SK-N-SH (cell line): ENCODE measurements around the gene PDIK1L. TPM values are rescaled to one million over a fixed set of nuclear protein-coding genes. Genes with fewer than 3 reads are reported as not detected.

Experiments
- CTCF ChIA-PET: fragments of 300-600, 350-600 bp; formaldehyde crosslinking; extraction: SDS; loops from one replicate; lab custom pipeline; 2021; lab: Yijun Ruan, JAX
- POLR2A ChIA-PET: fragments of 350-600 bp; sonication (Branson Sonifier 250); formaldehyde crosslinking; extraction: SDS; loops from one replicate; lab custom pipeline; 2020; ENCODE audit warnings: antibody characterized with exemption, inconsistent platforms; lab: Yijun Ruan, JAX
- DNase-seq: peaks from one replicate; pipeline ENCODE4 v3.0.0; 2012
- H2AFZ ChIP-seq: fragments of 200-600 bp; sonication (generic); 2 replicates; pipeline ENCODE4 v1.8.1; 2016; ENCODE audit warnings: antibody characterized with exemption, mild to moderate bottlenecking, low read depth
- H3F3A ChIP-seq: fragments of 200-600 bp; sonication (generic); replicated peaks from 2 replicates; pipeline ENCODE3; 2016; ENCODE audit warnings: antibody characterized with exemption, mild to moderate bottlenecking; ENCODE audit not compliant: insufficient read depth
- H3K27ac ChIP-seq, 2 experiments: fragments of 200-500 bp in 1 of 2; fragments of 200-600 bp in 1 of 2; sonication (Bioruptor generic) in 1 of 2; sonication (generic), shearing (Covaris generic) in 1 of 2; 2 replicates each; pipeline versions ENCODE4 v1.5.1 to v1.6.1; 2014 to 2016; ENCODE audit warnings: low read depth in 2 of 2, inconsistent platforms in 1 of 2, low read length in 1 of 2, mild to moderate bottlenecking in 1 of 2, mixed read lengths in 1 of 2
- H3K27me3 ChIP-seq: fragments of 200-600 bp; sonication (generic), shearing (Covaris generic); 2 replicates; pipeline ENCODE4 v1.6.1; 2016; ENCODE audit warnings: mixed run types; ENCODE audit not compliant: insufficient read depth
- H3K36me3 ChIP-seq, 2 experiments: fragments of 200-500 bp in 1 of 2; fragments of 200-600 bp in 1 of 2; sonication (Bioruptor generic) in 1 of 2; sonication (generic) in 1 of 2; replicated peaks in 1 of 2; 2 replicates each; pipeline versions ENCODE3 to v1.5.1; 2014 to 2016; ENCODE audit warnings: low read length in 1 of 2, mild to moderate bottlenecking in 1 of 2; ENCODE audit not compliant: insufficient read depth in 2 of 2, control insufficient read depth in 1 of 2
- H3K4me1 ChIP-seq, 2 experiments: fragments of 200-500 bp in 1 of 2; fragments of 200-600 bp in 1 of 2; sonication (Bioruptor generic) in 1 of 2; sonication (generic), shearing (Covaris generic) in 1 of 2; 2 replicates each; pipeline versions ENCODE4 v1.5.1 to v1.6.1; 2014 to 2016; ENCODE audit warnings: low read depth in 1 of 2, low read length in 1 of 2, mixed run types in 1 of 2; ENCODE audit not compliant: insufficient read depth in 2 of 2, control insufficient read depth in 1 of 2
- H3K4me2 ChIP-seq: fragments of 200-600 bp; sonication (generic), shearing (Covaris generic); 2 replicates; pipeline ENCODE4 v1.6.1; 2017; ENCODE audit warnings: mixed run types
- H3K4me3 ChIP-seq, 2 experiments: fragments of 200-500 bp in 1 of 2; fragments of 200-600 bp in 1 of 2; sonication (Bioruptor generic) in 1 of 2; sonication (generic), shearing (Covaris generic) in 1 of 2; 2 replicates each; pipeline versions ENCODE4 v1.5.1 to v1.8.1; 2014 to 2016; ENCODE audit warnings: low read depth in 2 of 2, inconsistent platforms in 1 of 2, low read length in 1 of 2, mild to moderate bottlenecking in 1 of 2, mixed read lengths in 1 of 2, moderate library complexity in 1 of 2
- H3K79me2 ChIP-seq: fragments of 200-600 bp; sonication (generic); 2 replicates; pipeline ENCODE4 v1.8.1; 2017; ENCODE audit warnings: mild to moderate bottlenecking; ENCODE audit not compliant: insufficient read depth
- H3K9ac ChIP-seq: fragments of 200-600 bp; sonication (generic); 2 replicates; pipeline ENCODE4 v1.6.1; 2017; ENCODE audit warnings: mixed run types
- H3K9me2 ChIP-seq: fragments of 200-600 bp; sonication (generic); 2 replicates; pipeline ENCODE4 v1.6.1; 2017; ENCODE audit warnings: mixed run types
- H3K9me3 ChIP-seq: fragments of 200-600 bp; sonication (generic); 2 replicates; pipeline ENCODE4 v1.6.1; 2017; ENCODE audit warnings: mixed run types, mild to moderate bottlenecking, moderate library complexity
- H4K20me1 ChIP-seq: fragments of 200-600 bp; sonication (generic); 2 replicates; pipeline ENCODE4 v1.6.1; 2017; ENCODE audit warnings: mild to moderate bottlenecking, mixed run types; ENCODE audit not compliant: insufficient read depth
- EP300 ChIP-seq, 2 experiments: IDR thresholded peaks; 2 replicates each; pipeline versions ENCODE4 v1.4.0 to v1.6.1; 2012; ENCODE audit warnings: borderline replicate concordance in 1 of 2, low read depth in 1 of 2, low read length in 1 of 2
- EZH2phosphoT487 ChIP-seq: fragments of 200-600 bp; sonication (generic); IDR thresholded peaks from 2 replicates; pipeline ENCODE4 v1.6.1; 2017; ENCODE audit warnings: low read depth, mixed run types, mild to moderate bottlenecking, antibody characterized with exemption, moderate library complexity, borderline replicate concordance
- FOXJ3 ChIP-seq: sonication (generic); formaldehyde crosslinking; IDR thresholded peaks from 2 replicates; pipeline ENCODE4 v1.5.1; 2020; ENCODE audit warnings: mild to moderate bottlenecking, missing genetic modification reagents
- GABPA ChIP-seq: IDR thresholded peaks from 2 replicates; pipeline ENCODE4 v1.4.0; 2012; ENCODE audit warnings: low read depth, mild to moderate bottlenecking
- GATA2 ChIP-seq: sonication (generic); formaldehyde crosslinking; IDR thresholded peaks from 2 replicates; pipeline ENCODE4 v1.5.0; 2020; ENCODE audit warnings: mild to moderate bottlenecking, missing genetic modification reagents
- JUND ChIP-seq: IDR thresholded peaks from 2 replicates; pipeline ENCODE4 v1.4.0; 2012
- MEF2A ChIP-seq: IDR thresholded peaks from 2 replicates; pipeline ENCODE4 v1.4.0; 2012; ENCODE audit warnings: low read depth, borderline replicate concordance
- MXI1 ChIP-seq: IDR thresholded peaks from 2 replicates; pipeline ENCODE4 v1.6.1; 2012; ENCODE audit warnings: mild to moderate bottlenecking, low read depth, low read length, improper control_type of control experiment
- NRF1 ChIP-seq: IDR thresholded peaks from 2 replicates; pipeline ENCODE4 v1.6.1; 2012; ENCODE audit warnings: low read depth, mild to moderate bottlenecking, low read length
- POLR2AphosphoS5 ChIP-seq: IDR thresholded peaks from 2 replicates; pipeline ENCODE4 v1.6.1; 2012; ENCODE audit warnings: low read depth, low read length
- RXRA ChIP-seq: IDR thresholded peaks from 2 replicates; pipeline ENCODE4 v1.4.0; 2012; ENCODE audit warnings: low read depth, mild to moderate bottlenecking, borderline replicate concordance
- SIN3A ChIP-seq: IDR thresholded peaks from 2 replicates; pipeline ENCODE4 v1.6.1; 2012; ENCODE audit warnings: low read depth, mild to moderate bottlenecking, low read length, moderate library complexity, borderline replicate concordance
- SMC3 ChIP-seq: IDR thresholded peaks from 2 replicates; pipeline ENCODE4 v1.6.1; 2012; ENCODE audit warnings: low read depth, low read length, improper control_type of control experiment
- TAF1 ChIP-seq: IDR thresholded peaks from 2 replicates; pipeline ENCODE4 v1.6.1; 2012; ENCODE audit warnings: low read depth, mild to moderate bottlenecking, low read length, moderate library complexity, borderline replicate concordance
- TCF12 ChIP-seq: IDR thresholded peaks from 2 replicates; pipeline ENCODE4 v1.4.0; 2012
- YY1 ChIP-seq: IDR thresholded peaks from 2 replicates; pipeline ENCODE4 v1.4.0; 2012; ENCODE audit warnings: low read depth, mild to moderate bottlenecking
- WGBS: methylation state at CpG from one replicate; pipeline ENCODE4 v1.1.6; 2017; ENCODE audit warnings: low lambda C conversion rate; 5-methylcytosine and 5-hydroxymethylcytosine counted together
- polyA plus RNA-seq, 3 experiments: library from polyadenylated mRNA; depleted of rRNA; stranded (reverse); fragments of >200 nt; gene quantifications; 2 replicates each; pipeline ENCODE4 v1.2.3, GENCODE V29; 2012
- TF ChIP-seq, protein P1 (sequence below): fragments of 150-350 bp; IDR thresholded peaks from 2 replicates; pipeline ENCODE4 v1.6.1; 2016; ENCODE audit warnings: mild to moderate bottlenecking, low read depth, low read length
- TF ChIP-seq, protein P2 (sequence below): fragments of 200-600 bp; sonication (generic); IDR thresholded peaks from 2 replicates; pipeline ENCODE4 v1.6.1; 2017; ENCODE audit warnings: antibody characterized with exemption, mild to moderate bottlenecking, moderate library complexity
- TF ChIP-seq, protein P3 (sequence below): fragments of 150-350 bp; IDR thresholded peaks from 2 replicates; pipeline ENCODE4 v1.6.1; 2017; ENCODE audit warnings: antibody characterized with exemption, low read length, low read depth, borderline replicate concordance
- TF ChIP-seq, protein P4 (sequence below): IDR thresholded peaks from 2 replicates; pipeline ENCODE4 v1.4.0; 2012; ENCODE audit warnings: low read depth
- TF ChIP-seq, protein P5 (sequence below): IDR thresholded peaks from 2 replicates; pipeline ENCODE4 v1.4.0; 2012; ENCODE audit warnings: low read depth, borderline replicate concordance
- TF ChIP-seq, protein P6 (sequence below): IDR thresholded peaks from 2 replicates; pipeline ENCODE4 v1.4.0; 2012; ENCODE audit warnings: low read depth, borderline replicate concordance
- TF ChIP-seq, protein P7 (sequence below): IDR thresholded peaks from 2 replicates; pipeline ENCODE4; 2012

PDIK1L gene
- polyA plus RNA-seq, 1 of the 3 experiments (the other 2 are of a cell fraction), result 1.2 TPM

DNA sequence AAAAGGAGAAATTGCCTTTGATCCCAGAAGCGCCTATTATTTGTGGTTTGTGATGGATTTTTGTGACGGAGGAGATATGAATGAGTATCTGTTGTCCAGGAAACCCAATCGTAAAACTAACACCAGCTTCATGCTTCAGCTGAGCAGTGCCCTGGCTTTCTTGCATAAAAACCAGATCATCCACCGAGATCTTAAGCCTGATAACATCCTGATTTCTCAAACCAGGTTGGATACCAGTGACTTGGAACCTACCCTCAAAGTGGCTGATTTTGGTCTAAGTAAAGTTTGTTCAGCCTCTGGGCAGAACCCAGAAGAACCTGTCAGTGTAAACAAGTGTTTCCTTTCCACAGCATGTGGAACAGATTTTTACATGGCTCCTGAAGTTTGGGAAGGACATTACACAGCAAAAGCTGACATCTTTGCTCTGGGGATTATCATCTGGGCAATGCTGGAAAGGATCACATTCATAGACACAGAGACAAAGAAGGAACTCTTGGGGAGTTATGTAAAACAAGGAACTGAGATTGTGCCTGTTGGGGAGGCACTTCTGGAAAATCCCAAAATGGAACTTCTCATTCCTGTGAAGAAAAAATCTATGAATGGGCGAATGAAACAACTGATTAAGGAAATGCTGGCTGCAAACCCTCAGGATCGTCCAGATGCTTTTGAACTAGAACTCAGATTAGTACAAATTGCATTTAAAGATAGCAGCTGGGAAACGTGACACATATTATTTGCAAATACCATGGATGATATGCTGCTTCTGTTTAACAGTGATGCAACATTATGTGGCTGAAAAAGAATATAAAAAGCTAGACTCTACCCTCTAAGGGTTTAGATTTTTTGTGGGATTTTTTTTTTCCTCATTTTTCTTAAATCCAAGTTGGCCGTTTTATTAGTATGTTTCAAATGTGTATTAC is 10.5 kb downstream of the PDIK1L start:
- H3K4me2 ChIP-seq, result peak overlapping the region; percentile 10; the same call in 1 of the 2 replicates
- H3K79me2 ChIP-seq, result peaks cover 8% of the 10 kb centered on the region; the same call in 1 of the 2 replicates
- H3K27me3 ChIP-seq, result no peaks in the 10 kb centered on the region
- H3K4me1 ChIP-seq, result peaks cover 7 to 8% of the 10 kb centered on the region in 2 experiments; a peak in 3 of 4 replicates
- no peaks in the 10 kb centered on the region; the same call in 1 of the 2 replicates for H4K20me1 ChIP-seq
- H3K9me3 ChIP-seq, result no peaks in the 10 kb centered on the region
- H3K9me2 ChIP-seq, result no peaks in the 10 kb centered on the region
- H3K9ac ChIP-seq, result no peak overlapping the region
- no peak overlapping the region for H3K4me3 ChIP-seq
- ChIA-PET CTCF (interaction anchor here (0.8 to 11.3 kb wide), 10 partner anchors 10 to 227 kb away, joined by 3 to 91 read pairs (median 4); partner anchors contain the start of gene PDIK1L), POLR2A (interaction anchor here (0.6 to 1.4 kb wide), 3 partner anchors 10 to 144 kb away, joined by 3 to 6 read pairs (median 3); no protein-coding TSS in a partner anchor)
- H3F3A ChIP-seq, result peaks cover 20% of the 10 kb centered on the region
- 52% methylated on average over 8 of the region's 8 CpGs for WGBS
- peak; percentile 46 for DNase-seq
- peaks cover 18 to 19% of the 10 kb centered on the region in 2 experiments for H3K36me3 ChIP-seq
- peak overlapping the region; percentile 56 to 71 for H3K27ac ChIP-seq
- no peak overlapping the region for H2AFZ ChIP-seq
- TF ChIP-seq YY1 (no peak), MXI1 (no peak; the same call in 1 of the 2 replicates), GATA2 (CRISPR knock-in tag) (peak; percentile 71), SMC3 (no peak), SIN3A (0 out of 2 replicates have a peak, but pooled peaks have one; percentile 34), TAF1 (no peak), POLR2AphosphoS5 (no peak), NRF1 (no peak), JUND (no peak), RXRA (no peak), TCF12 (peak; percentile 36), FOXJ3 (CRISPR knock-in tag) (no peak), GABPA (no peak), EZH2phosphoT487 (no peak), MEF2A (no peak), EP300 (IDR thresholded peaks at IDR 0.05; ENCODE audit: borderline replicate concordance in 1 of 2, low read depth in 1 of 2, low read length in 1 of 2) (0 out of 4 replicates have a peak, but pooled peaks of 1 of the 2 experiments have one; percentile 7)
- TF ChIP-seq, protein P1, sequence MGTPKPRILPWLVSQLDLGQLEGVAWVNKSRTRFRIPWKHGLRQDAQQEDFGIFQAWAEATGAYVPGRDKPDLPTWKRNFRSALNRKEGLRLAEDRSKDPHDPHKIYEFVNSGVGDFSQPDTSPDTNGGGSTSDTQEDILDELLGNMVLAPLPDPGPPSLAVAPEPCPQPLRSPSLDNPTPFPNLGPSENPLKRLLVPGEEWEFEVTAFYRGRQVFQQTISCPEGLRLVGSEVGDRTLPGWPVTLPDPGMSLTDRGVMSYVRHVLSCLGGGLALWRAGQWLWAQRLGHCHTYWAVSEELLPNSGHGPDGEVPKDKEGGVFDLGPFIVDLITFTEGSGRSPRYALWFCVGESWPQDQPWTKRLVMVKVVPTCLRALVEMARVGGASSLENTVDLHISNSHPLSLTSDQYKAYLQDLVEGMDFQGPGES, result no peak
- TF ChIP-seq, protein P2, sequence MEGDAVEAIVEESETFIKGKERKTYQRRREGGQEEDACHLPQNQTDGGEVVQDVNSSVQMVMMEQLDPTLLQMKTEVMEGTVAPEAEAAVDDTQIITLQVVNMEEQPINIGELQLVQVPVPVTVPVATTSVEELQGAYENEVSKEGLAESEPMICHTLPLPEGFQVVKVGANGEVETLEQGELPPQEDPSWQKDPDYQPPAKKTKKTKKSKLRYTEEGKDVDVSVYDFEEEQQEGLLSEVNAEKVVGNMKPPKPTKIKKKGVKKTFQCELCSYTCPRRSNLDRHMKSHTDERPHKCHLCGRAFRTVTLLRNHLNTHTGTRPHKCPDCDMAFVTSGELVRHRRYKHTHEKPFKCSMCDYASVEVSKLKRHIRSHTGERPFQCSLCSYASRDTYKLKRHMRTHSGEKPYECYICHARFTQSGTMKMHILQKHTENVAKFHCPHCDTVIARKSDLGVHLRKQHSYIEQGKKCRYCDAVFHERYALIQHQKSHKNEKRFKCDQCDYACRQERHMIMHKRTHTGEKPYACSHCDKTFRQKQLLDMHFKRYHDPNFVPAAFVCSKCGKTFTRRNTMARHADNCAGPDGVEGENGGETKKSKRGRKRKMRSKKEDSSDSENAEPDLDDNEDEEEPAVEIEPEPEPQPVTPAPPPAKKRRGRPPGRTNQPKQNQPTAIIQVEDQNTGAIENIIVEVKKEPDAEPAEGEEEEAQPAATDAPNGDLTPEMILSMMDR, result no peak
- TF ChIP-seq, protein P3, sequence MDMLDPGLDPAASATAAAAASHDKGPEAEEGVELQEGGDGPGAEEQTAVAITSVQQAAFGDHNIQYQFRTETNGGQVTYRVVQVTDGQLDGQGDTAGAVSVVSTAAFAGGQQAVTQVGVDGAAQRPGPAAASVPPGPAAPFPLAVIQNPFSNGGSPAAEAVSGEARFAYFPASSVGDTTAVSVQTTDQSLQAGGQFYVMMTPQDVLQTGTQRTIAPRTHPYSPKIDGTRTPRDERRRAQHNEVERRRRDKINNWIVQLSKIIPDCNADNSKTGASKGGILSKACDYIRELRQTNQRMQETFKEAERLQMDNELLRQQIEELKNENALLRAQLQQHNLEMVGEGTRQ, result no peak
- TF ChIP-seq, protein P4, sequence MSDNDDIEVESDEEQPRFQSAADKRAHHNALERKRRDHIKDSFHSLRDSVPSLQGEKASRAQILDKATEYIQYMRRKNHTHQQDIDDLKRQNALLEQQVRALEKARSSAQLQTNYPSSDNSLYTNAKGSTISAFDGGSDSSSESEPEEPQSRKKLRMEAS, result no peak
- TF ChIP-seq, protein P5, sequence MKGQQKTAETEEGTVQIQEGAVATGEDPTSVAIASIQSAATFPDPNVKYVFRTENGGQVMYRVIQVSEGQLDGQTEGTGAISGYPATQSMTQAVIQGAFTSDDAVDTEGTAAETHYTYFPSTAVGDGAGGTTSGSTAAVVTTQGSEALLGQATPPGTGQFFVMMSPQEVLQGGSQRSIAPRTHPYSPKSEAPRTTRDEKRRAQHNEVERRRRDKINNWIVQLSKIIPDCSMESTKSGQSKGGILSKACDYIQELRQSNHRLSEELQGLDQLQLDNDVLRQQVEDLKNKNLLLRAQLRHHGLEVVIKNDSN, result no peak
- TF ChIP-seq, protein P6, sequence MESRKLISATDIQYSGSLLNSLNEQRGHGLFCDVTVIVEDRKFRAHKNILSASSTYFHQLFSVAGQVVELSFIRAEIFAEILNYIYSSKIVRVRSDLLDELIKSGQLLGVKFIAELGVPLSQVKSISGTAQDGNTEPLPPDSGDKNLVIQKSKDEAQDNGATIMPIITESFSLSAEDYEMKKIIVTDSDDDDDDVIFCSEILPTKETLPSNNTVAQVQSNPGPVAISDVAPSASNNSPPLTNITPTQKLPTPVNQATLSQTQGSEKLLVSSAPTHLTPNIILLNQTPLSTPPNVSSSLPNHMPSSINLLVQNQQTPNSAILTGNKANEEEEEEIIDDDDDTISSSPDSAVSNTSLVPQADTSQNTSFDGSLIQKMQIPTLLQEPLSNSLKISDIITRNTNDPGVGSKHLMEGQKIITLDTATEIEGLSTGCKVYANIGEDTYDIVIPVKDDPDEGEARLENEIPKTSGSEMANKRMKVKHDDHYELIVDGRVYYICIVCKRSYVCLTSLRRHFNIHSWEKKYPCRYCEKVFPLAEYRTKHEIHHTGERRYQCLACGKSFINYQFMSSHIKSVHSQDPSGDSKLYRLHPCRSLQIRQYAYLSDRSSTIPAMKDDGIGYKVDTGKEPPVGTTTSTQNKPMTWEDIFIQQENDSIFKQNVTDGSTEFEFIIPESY, result no peak
- TF ChIP-seq, protein P7, sequence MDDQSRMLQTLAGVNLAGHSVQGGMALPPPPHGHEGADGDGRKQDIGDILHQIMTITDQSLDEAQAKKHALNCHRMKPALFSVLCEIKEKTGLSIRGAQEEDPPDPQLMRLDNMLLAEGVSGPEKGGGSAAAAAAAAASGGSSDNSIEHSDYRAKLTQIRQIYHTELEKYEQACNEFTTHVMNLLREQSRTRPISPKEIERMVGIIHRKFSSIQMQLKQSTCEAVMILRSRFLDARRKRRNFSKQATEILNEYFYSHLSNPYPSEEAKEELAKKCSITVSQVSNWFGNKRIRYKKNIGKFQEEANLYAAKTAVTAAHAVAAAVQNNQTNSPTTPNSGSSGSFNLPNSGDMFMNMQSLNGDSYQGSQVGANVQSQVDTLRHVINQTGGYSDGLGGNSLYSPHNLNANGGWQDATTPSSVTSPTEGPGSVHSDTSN, result peak; percentile 7; the same call in 1 of the 2 replicates
